GM19463 (cell line): ENCODE data around the gene CDKN1A.

Source experiments
- ATAC-seq: cut with Tn5 transposase; IDR thresholded peaks from one replicate; pipeline ENCODE4 v1.9.1; 2021; ENCODE audit warnings: mild to moderate bottlenecking, moderate library complexity; ENCODE audit not compliant: unreplicated experiment

The CDKN1A gene

GRCh38 chr6:36735110-36736071, 56.9 kb downstream of the CDKN1A start:
- ATAC-seq, result no peak
